Ecto neural progenitor cell (in vitro differentiated cells): ENCODE data around the gene TSHZ1.

ENCODE experiments used
- DNase-seq: peaks from one replicate; pipeline ENCODE4 v3.0.0-alpha.2; 2018; ENCODE audit warnings: low spot score

The TSHZ1 gene

GRCh38 chr18:75210274-75211001 lies at the start of gene TSHZ1:
TSS of gene TSHZ1 (plus strand) at chr18:75210797. CDS start at chr18:75211877, 1,080 bp downstream.
- DNase-seq: no peak

GRCh38 chr18:75161256-75162028 lies 49.2 kb upstream of the TSHZ1 start:
- no peak for DNase-seq

- DNase-seq: no peak
Measured at GRCh38 chr18:75162467-75162866, 48.1 kb upstream of the TSHZ1 start.

GRCh38 chr18:75162978-75163377 lies 47.6 kb upstream of the TSHZ1 start:
- no peak for DNase-seq

GRCh38 chr18:75163736-75164135 lies 46.9 kb upstream of the TSHZ1 start:
- no peak for DNase-seq

- no peak for DNase-seq
Measured at GRCh38 chr18:75164479-75164878, 46.1 kb upstream of the TSHZ1 start.

GRCh38 chr18:75165926-75166325 lies 44.7 kb upstream of the TSHZ1 start:
- no peak for DNase-seq

- no peak for DNase-seq
Measured at GRCh38 chr18:75167137-75167536, 43.5 kb upstream of the TSHZ1 start.

GRCh38 chr18:75167759-75168618 lies 42.6 kb upstream of the TSHZ1 start:
- no peak for DNase-seq

GRCh38 chr18:75168619-75169018 lies 42.0 kb upstream of the TSHZ1 start:
- no peak for DNase-seq

- DNase-seq: no peak
Measured at GRCh38 chr18:75169411-75169810, 41.2 kb upstream of the TSHZ1 start.

GRCh38 chr18:75170022-75170789 lies 40.4 kb upstream of the TSHZ1 start:
- DNase-seq: no peak

GRCh38 chr18:75170916-75171315 lies 39.7 kb upstream of the TSHZ1 start:
- no peak for DNase-seq

- no peak for DNase-seq
Measured at GRCh38 chr18:75172299-75173124, 38.1 kb upstream of the TSHZ1 start.

GRCh38 chr18:75173125-75173432 lies 37.5 kb upstream of the TSHZ1 start:
- DNase-seq: no peak

- no peak for DNase-seq
Measured at GRCh38 chr18:75173738-75174137, 36.9 kb upstream of the TSHZ1 start.

- no peak for DNase-seq
Measured at GRCh38 chr18:75176849-75177248, 33.7 kb upstream of the TSHZ1 start.

GRCh38 chr18:75178376-75178775 lies 32.2 kb upstream of the TSHZ1 start:
- no peak for DNase-seq

GRCh38 chr18:75179819-75180600 lies 30.6 kb upstream of the TSHZ1 start:
- no peak for DNase-seq

- no peak for DNase-seq
Measured at GRCh38 chr18:75183524-75183923, 27.1 kb upstream of the TSHZ1 start.
